Panc1 (cell line): ENCODE data around the gene GPS1.

Experiments
- TF ChIP-seq, protein P1 (sequence below): fragments of 450-650 bp; IDR thresholded peaks from 2 replicates; pipeline ENCODE4 v1.5.1; 2017; ENCODE audit warnings: mild to moderate bottlenecking
- TF ChIP-seq, protein P2 (sequence below), 2 experiments: IDR thresholded peaks; 2 replicates each; pipeline ENCODE4 v1.6.1; 2011 to 2012; ENCODE audit warnings: low read depth in 2 of 2, control low read depth in 1 of 2, low read length in 1 of 2, mild to moderate bottlenecking in 1 of 2, moderate library complexity in 1 of 2; ENCODE audit not compliant: insufficient read depth in 1 of 2

DNA sequence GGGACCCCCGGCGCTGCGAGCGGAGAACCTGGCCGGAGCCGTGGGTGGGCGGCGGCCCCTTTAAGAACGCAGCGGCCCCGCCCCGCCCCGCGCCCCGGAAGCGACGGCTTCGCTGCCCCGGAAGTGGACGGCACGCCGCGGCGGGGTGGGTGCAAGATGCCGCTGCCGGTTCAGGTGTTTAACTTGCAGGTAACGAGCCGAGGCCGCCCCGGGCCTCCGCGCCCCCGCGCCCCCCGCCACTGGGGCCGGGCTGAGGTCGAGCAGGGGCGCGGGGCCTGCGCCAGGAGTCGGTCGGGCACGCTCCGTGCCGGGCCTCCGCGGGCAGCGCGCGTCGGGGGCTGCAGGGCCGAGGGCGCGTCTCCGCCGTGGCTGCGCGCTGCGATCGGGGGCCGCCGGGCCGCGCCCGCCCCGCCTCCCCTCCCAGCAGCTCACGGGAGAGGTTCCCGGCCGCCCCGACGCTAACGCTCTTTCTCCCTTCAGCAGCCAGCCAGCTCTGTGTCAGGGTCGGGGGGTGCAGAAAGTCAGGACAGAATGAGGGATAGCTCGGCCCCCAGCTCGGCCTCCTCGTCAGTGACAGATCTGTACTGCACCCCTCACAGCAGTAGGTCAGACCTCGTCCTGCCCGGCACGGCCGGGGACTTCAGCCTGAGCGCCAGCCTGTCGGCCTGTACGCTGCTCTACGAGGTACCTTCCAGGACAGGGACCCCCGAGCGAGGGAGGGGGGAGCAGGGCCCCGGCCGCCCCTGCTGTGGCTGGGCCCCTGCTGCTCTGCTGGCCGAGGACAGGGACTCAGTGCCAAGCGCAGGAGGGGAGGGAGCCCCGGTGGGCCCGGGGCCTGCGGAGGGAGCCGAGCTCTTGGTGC, at the start of gene GPS1, which contains the start of gene RFNG:
- TF ChIP-seq, protein P1, sequence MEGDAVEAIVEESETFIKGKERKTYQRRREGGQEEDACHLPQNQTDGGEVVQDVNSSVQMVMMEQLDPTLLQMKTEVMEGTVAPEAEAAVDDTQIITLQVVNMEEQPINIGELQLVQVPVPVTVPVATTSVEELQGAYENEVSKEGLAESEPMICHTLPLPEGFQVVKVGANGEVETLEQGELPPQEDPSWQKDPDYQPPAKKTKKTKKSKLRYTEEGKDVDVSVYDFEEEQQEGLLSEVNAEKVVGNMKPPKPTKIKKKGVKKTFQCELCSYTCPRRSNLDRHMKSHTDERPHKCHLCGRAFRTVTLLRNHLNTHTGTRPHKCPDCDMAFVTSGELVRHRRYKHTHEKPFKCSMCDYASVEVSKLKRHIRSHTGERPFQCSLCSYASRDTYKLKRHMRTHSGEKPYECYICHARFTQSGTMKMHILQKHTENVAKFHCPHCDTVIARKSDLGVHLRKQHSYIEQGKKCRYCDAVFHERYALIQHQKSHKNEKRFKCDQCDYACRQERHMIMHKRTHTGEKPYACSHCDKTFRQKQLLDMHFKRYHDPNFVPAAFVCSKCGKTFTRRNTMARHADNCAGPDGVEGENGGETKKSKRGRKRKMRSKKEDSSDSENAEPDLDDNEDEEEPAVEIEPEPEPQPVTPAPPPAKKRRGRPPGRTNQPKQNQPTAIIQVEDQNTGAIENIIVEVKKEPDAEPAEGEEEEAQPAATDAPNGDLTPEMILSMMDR = no peak
- TF ChIP-seq, protein P2, sequence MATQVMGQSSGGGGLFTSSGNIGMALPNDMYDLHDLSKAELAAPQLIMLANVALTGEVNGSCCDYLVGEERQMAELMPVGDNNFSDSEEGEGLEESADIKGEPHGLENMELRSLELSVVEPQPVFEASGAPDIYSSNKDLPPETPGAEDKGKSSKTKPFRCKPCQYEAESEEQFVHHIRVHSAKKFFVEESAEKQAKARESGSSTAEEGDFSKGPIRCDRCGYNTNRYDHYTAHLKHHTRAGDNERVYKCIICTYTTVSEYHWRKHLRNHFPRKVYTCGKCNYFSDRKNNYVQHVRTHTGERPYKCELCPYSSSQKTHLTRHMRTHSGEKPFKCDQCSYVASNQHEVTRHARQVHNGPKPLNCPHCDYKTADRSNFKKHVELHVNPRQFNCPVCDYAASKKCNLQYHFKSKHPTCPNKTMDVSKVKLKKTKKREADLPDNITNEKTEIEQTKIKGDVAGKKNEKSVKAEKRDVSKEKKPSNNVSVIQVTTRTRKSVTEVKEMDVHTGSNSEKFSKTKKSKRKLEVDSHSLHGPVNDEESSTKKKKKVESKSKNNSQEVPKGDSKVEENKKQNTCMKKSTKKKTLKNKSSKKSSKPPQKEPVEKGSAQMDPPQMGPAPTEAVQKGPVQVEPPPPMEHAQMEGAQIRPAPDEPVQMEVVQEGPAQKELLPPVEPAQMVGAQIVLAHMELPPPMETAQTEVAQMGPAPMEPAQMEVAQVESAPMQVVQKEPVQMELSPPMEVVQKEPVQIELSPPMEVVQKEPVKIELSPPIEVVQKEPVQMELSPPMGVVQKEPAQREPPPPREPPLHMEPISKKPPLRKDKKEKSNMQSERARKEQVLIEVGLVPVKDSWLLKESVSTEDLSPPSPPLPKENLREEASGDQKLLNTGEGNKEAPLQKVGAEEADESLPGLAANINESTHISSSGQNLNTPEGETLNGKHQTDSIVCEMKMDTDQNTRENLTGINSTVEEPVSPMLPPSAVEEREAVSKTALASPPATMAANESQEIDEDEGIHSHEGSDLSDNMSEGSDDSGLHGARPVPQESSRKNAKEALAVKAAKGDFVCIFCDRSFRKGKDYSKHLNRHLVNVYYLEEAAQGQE (IDR thresholded peaks at IDR 0.05; ENCODE audit: insufficient read depth in 1 of 2, low read depth in 2 of 2, low read length in 1 of 2) = no peak
